ENCODE measurements around the gene DUSP12.

- no peak for TF ChIP-seq EZH2 (IDR thresholded peaks at IDR 0.05; ENCODE audit: borderline replicate concordance)
- no peak for TF ChIP-seq EZH2phosphoT487 (IDR thresholded peaks at IDR 0.05; ENCODE audit: low read depth, severe bottlenecking, unreplicated experiment)
- TF ChIP-seq CTCF (IDR thresholded peaks at IDR 0.05; ENCODE audit: poor library complexity) = no peak
Observed at GRCh38 chr1:161735837-161736236, 13.7 kb upstream of the DUSP12 start.
